ENCODE results near the gene RUFY2. TPM values are rescaled to one million over a fixed set of nuclear protein-coding genes. Genes with fewer than 3 reads are reported as not detected.
A peak's percentile ranks its signal among the peaks of the same experiment; 100 is the strongest.

Gene RUFY2
- total and polyA plus RNA-seq, 9 donors: 11.1 to 36.4 (median 24.9) TPM

DNA sequence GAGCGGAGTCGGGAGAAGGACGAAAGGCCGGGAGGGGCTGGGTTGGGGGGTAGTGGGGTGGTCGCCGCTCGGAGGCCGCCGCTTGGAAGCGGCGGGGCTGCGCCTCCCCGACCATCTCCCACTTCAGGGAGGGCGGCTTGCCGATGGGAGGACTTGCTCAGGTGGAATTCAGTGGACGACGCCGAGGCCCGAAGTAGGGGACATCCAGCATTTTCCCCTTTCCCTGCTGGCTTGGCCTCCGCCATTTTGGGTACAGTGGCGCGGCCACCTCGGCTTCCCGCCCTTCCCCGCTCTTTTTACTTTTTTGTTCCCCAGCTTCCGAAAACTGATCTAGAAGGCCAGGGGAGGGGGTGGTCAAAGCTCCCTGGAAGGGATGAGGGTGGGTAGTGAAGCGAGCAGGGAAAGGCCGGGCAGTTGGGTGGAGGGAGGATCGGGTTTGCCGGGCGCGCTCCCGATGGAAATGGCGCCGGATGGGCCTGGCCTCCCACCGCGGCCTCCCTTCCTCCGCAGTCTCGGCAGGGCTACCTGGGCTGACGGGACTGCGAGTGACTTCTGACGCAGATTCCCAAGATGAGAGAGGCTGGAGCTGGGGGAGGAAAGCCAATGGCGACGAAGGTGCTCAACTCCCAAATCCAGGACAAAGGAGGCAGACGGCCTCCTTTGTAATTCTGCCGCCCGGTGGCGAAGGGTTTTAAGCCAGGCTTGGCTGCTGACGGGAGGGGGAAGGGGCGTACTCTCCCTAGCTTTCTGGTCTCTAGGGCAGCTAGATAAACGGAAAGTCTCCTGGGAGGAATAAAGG, 74.6 kb downstream of the RUFY2 start, which contains the start of gene PBLD:
Gene PBLD, minus strand, starts transcription at position 670 of the 799 bp plus-strand sequence. CDS start 26,084 bp downstream, outside the sequence.
- TF ChIP-seq EP300 (IDR thresholded peaks at IDR 0.05) (no peak), POLR2A (IDR thresholded peaks at IDR 0.05) (peak; percentile 74)
- TF ChIP-seq, protein P1, sequence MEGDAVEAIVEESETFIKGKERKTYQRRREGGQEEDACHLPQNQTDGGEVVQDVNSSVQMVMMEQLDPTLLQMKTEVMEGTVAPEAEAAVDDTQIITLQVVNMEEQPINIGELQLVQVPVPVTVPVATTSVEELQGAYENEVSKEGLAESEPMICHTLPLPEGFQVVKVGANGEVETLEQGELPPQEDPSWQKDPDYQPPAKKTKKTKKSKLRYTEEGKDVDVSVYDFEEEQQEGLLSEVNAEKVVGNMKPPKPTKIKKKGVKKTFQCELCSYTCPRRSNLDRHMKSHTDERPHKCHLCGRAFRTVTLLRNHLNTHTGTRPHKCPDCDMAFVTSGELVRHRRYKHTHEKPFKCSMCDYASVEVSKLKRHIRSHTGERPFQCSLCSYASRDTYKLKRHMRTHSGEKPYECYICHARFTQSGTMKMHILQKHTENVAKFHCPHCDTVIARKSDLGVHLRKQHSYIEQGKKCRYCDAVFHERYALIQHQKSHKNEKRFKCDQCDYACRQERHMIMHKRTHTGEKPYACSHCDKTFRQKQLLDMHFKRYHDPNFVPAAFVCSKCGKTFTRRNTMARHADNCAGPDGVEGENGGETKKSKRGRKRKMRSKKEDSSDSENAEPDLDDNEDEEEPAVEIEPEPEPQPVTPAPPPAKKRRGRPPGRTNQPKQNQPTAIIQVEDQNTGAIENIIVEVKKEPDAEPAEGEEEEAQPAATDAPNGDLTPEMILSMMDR (IDR thresholded peaks at IDR 0.05): peak; percentile 25 to 47 (median 46)
- H3K9me3 ChIP-seq: no peaks in the 10 kb centered on the region
- H3K4me1 ChIP-seq (ENCODE audit: insufficient read depth): peaks cover 13% of the 10 kb centered on the region
- H3K27ac ChIP-seq: peak within 1 kb of the TSS; percentile 89 to 94
- H3K4me3 ChIP-seq: peak within 1 kb of the TSS; percentile 88
- DNase-seq: peak; percentile 73 to 80 (median 77)
- 0% methylated on average over 50 to 51 of the region's 51 CpGs for WGBS, 3 donors
- no peaks in the 10 kb centered on the region for H3K27me3 ChIP-seq
- no peaks in the 10 kb centered on the region for H3K36me3 ChIP-seq
- intact Hi-C loops (cut with DNase I): loop anchor here in 2 of 4 donors (10.0 kb wide), 3 partner anchors 118 to 488 kb away; partner anchors contain the start of gene CCAR1 (in 1 of the 2)

DNA sequence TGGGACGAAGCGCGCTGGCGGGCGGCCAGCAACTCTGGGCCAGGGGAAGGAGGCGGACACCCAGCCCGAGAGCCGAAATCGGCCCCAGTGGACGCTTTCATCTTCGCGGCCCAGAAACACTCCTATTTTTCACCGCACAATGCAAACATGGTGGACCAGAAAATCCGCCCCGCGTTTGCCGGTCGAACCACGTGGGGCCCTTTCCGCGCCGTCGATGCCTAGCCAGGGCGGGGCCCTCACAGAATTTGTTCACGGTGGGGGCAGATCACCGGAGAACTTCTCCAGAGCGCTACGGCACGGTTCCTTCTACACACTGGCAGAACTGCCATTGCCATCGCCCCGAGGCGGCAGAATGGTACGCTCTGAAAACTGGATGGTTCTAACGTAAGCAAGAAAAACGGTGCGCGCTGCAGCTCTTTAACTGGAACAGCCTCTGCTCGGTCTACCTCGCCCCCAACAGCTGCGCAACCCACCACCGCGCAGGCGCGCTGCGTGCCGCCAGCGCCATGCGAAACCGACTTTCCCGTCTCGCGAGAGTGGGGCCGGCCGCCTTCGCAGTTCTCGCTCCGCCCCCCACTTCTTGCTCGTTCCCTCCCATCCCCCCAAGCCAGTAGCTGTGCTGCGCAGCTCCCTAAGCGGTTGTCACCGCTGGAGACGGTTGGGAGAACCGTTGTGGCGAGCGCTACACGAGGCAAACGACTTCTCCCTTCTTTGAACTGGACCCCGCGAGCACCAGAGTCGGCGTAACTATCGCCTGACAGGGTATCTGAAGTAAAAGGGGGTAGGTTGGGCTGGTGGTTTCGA, 75.4 kb downstream of the RUFY2 start, which contains the start of gene HNRNPH3:
Gene HNRNPH3, plus strand, starts transcription at position 610 of the 804 bp plus-strand sequence. CDS start 5,158 bp downstream, outside the sequence.
- DNase-seq: peak; percentile 99
- peak within 1 kb of the TSS; percentile 92 to 94 for H3K27ac ChIP-seq
- peaks cover 9% of the 10 kb centered on the region for H3K4me1 ChIP-seq (ENCODE audit: insufficient read depth)
- H3K4me3 ChIP-seq: peak within 1 kb of the TSS; percentile 88
- intact Hi-C loops (cut with DNase I): loop anchor here in 2 of 4 donors (10.0 kb wide), 3 partner anchors 117 to 487 kb away; partner anchors contain the start of gene CCAR1 (in 1 of the 2)
- no peaks in the 10 kb centered on the region for H3K27me3 ChIP-seq
- no peaks in the 10 kb centered on the region for H3K36me3 ChIP-seq
- TF ChIP-seq, protein P1 (IDR thresholded peaks at IDR 0.05): peak in 1 of 3 donors; percentile 16
- TF ChIP-seq POLR2A (IDR thresholded peaks at IDR 0.05): peak; percentile 100
- TF ChIP-seq EP300 (IDR thresholded peaks at IDR 0.05): no peak
- no peaks in the 10 kb centered on the region for H3K9me3 ChIP-seq
- 0 to 1% (median 0%) methylated on average over 72 to 73 of the region's 73 CpGs for WGBS, 3 donors

DNA sequence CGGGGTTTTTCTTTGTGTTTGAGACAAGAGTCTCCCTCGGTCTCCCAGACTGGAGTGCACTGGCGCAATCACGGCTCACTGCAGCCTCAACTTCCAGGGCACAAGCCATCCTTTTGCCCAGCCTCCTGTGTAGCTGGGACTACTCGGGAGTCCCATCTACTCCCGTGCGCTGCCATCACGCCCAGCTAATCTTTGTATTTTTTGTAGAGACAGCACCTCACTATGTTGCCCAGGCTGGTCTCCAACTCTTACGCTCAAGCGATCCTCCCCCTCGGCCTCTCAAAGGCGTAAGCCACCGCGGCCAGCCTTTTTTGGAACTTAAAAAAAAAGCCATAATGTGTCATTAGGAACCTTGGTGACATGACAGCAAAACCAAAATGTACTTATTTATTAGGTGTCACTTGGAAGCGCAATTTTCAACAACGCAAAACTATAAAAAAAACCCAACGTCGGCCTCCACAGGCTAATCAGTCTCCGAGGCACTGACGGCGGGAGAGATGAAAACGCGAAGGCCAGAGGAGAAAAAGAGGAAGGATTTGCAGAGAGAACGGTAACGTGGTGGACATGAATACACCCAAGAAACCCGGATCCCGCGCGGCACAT, 76.1 kb downstream of the RUFY2 start:
- intact Hi-C loops (cut with DNase I): loop anchor here in 2 of 4 donors (10.0 kb wide), 3 partner anchors 116 to 486 kb away; partner anchors contain the start of gene CCAR1 (in 1 of the 2)
- TF ChIP-seq POLR2A (IDR thresholded peaks at IDR 0.05) (no peak), EP300 (IDR thresholded peaks at IDR 0.05) (no peak)
- TF ChIP-seq, protein P1 (IDR thresholded peaks at IDR 0.05): no peak
- H3K27ac ChIP-seq: peak overlapping the region; percentile 92 to 94
- no peaks in the 10 kb centered on the region for H3K9me3 ChIP-seq
- H3K4me1 ChIP-seq (ENCODE audit: insufficient read depth): peaks cover 9% of the 10 kb centered on the region
- H3K27me3 ChIP-seq: no peaks in the 10 kb centered on the region
- WGBS, 3 donors: 6 to 19% (median 13%) methylated on average over 29 of the region's 29 CpGs
- H3K36me3 ChIP-seq: no peaks in the 10 kb centered on the region
- DNase-seq: peak; percentile 46 to 63 (median 60)
- peak overlapping the region; percentile 88 for H3K4me3 ChIP-seq

DNA sequence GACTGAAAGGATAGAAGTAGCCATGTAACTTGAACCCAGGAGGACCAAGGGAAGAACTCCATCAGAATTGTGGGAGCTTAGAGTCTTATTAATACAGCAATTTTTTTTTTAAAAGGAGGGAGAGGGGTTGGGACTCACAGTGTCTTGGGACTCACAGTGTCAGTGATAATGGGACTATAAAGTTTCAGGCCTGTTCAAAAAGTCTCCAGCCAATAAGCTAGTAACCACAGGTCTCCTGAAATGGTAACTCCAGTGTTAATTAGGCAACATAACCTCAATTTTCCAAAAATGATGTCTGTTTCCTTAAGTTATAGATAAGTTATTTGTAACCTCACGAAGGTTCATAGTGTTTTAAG, 77.6 kb downstream of the RUFY2 start:
- Histone ChIP-seq H3K9me3 (no peaks in the 10 kb centered on the region), H3K27me3 (no peaks in the 10 kb centered on the region), H3K4me3 (no peak overlapping the region), H3K36me3 (no peaks in the 10 kb centered on the region), H3K27ac (no peak overlapping the region), H3K4me1 (ENCODE audit: insufficient read depth) (peaks cover 7% of the 10 kb centered on the region)
- no peak for DNase-seq
- TF ChIP-seq, protein P1 (IDR thresholded peaks at IDR 0.05): no peak
- 98 to 100% (median 100%) methylated on average over 1 of the region's 1 CpG for WGBS, 3 donors
- intact Hi-C loops (cut with DNase I): loop anchor here in 1 of 4 donors (10.0 kb wide), 1 partner anchor 475 kb away; no protein-coding TSS in a partner anchor
